NB4 (cell line): ENCODE results near the gene GPAM.

Source experiments
- MYC ChIP-seq: IDR thresholded peaks from 2 replicates; pipeline ENCODE4 v1.6.1; 2011; ENCODE audit warnings: low read depth, low read length
- POLR2A ChIP-seq: IDR thresholded peaks from 2 replicates; pipeline ENCODE4 v1.6.1; 2011; ENCODE audit warnings: mild to moderate bottlenecking; ENCODE audit not compliant: insufficient read length; ENCODE audit errors: extremely low read depth
- TF ChIP-seq, protein P1 (sequence below): IDR thresholded peaks from one replicate; pipeline ENCODE4 v1.5.1; 2012; ENCODE audit warnings: low read depth, low read length
- TF ChIP-seq, protein P2 (sequence below): IDR thresholded peaks from 2 replicates; pipeline ENCODE4 v1.6.1; 2011; ENCODE audit warnings: low read depth, low read length

DNA sequence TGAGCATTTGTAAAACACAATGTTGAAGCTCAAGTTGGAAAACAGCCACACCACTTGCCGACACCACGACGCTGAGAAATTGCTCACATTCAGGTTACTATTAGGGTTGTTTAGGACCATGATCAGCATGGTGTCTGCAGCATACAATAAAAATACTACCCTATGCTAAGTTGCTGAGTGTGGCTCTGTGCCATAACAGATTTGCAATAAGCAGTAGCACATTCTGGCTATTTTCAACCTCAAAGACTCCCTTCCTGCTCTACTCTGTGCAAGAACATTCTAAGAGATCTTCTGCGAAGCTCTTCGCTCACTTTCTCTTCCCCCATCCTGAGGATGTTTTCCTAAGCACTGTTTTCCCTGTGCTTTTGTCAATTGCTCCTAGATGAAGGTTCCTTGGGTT is 38.3 kb downstream of the GPAM start:
- TF ChIP-seq, protein P1, sequence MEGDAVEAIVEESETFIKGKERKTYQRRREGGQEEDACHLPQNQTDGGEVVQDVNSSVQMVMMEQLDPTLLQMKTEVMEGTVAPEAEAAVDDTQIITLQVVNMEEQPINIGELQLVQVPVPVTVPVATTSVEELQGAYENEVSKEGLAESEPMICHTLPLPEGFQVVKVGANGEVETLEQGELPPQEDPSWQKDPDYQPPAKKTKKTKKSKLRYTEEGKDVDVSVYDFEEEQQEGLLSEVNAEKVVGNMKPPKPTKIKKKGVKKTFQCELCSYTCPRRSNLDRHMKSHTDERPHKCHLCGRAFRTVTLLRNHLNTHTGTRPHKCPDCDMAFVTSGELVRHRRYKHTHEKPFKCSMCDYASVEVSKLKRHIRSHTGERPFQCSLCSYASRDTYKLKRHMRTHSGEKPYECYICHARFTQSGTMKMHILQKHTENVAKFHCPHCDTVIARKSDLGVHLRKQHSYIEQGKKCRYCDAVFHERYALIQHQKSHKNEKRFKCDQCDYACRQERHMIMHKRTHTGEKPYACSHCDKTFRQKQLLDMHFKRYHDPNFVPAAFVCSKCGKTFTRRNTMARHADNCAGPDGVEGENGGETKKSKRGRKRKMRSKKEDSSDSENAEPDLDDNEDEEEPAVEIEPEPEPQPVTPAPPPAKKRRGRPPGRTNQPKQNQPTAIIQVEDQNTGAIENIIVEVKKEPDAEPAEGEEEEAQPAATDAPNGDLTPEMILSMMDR = no peak
- TF ChIP-seq, protein P2, sequence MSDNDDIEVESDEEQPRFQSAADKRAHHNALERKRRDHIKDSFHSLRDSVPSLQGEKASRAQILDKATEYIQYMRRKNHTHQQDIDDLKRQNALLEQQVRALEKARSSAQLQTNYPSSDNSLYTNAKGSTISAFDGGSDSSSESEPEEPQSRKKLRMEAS = no peak
- TF ChIP-seq POLR2A (no peak), MYC (no peak)
